Stimulated activated CD4-positive, alpha-beta T cell treated with anti-CD3 and anti-CD28 coated beads, Interleukin-4, amount 100 ng/mL, for 48 hours (primary cell): ENCODE measurements around the gene ZNRF3.

ENCODE experiments used
- DNase-seq, 2 donors: peaks; one replicate each; pipeline ENCODE4 v3.0.0-alpha.2; 2020; ENCODE audit warnings: low read depth in 2 of 2

The ZNRF3 gene

GRCh38 chr22:29009148-29009547 is 125.8 kb downstream of the ZNRF3 start:
- DNase-seq: no peak

- DNase-seq: no peak
These were observed 128.1 kb downstream of the ZNRF3 start for GRCh38 chr22:29011240-29012100.

GRCh38 chr22:29012101-29012433 is 128.7 kb downstream of the ZNRF3 start:
- no peak for DNase-seq

- DNase-seq: no peak
These were observed 129.6 kb downstream of the ZNRF3 start for GRCh38 chr22:29012952-29013351.

- DNase-seq: no peak
These were observed 130.9 kb downstream of the ZNRF3 start for GRCh38 chr22:29014293-29014692.

GRCh38 chr22:29014773-29015172 is 131.4 kb downstream of the ZNRF3 start:
- DNase-seq: no peak

- DNase-seq: no peak
These were observed 132.9 kb downstream of the ZNRF3 start for GRCh38 chr22:29016067-29016938.

GRCh38 chr22:29018293-29019189 is 135.2 kb downstream of the ZNRF3 start:
- DNase-seq: no peak

GRCh38 chr22:29022101-29022817 is 138.9 kb downstream of the ZNRF3 start:
- DNase-seq: no peak

GRCh38 chr22:29023172-29023796 is 139.9 kb downstream of the ZNRF3 start:
- DNase-seq: no peak

GRCh38 chr22:29026579-29026978 is 143.2 kb downstream of the ZNRF3 start:
- no peak for DNase-seq

GRCh38 chr22:29028468-29028867 is 145.1 kb downstream of the ZNRF3 start:
- DNase-seq: no peak

GRCh38 chr22:29029202-29030000 is 146.0 kb downstream of the ZNRF3 start:
- no peak for DNase-seq

- no peak for DNase-seq
These were observed 146.7 kb downstream of the ZNRF3 start for GRCh38 chr22:29030016-29030617.

- DNase-seq: no peak
These were observed 147.3 kb downstream of the ZNRF3 start for GRCh38 chr22:29030618-29031226.

GRCh38 chr22:29031227-29032011 is 148.0 kb downstream of the ZNRF3 start:
- no peak for DNase-seq

- no peak for DNase-seq
These were observed 148.7 kb downstream of the ZNRF3 start for GRCh38 chr22:29032014-29032475.

- DNase-seq: no peak
These were observed 149.2 kb downstream of the ZNRF3 start for GRCh38 chr22:29032584-29032983.
